WTC11 (cell line): ENCODE measurements around the gene UIMC1. TPM values are rescaled to one million over a fixed set of nuclear protein-coding genes. Genes with fewer than 3 reads are reported as not detected.

Experiments
- ATAC-seq: fragments of 200-7000 bp; cut with Tn5 transposase; 2 replicates; pipeline ENCODE4 v1.10.0; 2021; ENCODE audit warnings: mild to moderate bottlenecking, moderate library complexity
- CTCF ChIA-PET: fragments of 300-600 bp; sonication (Branson Sonifier 250); formaldehyde crosslinking; loops from one replicate; lab custom pipeline; 2021; ENCODE audit warnings: antibody characterized with exemption; lab: Charles Lee
- POLR2A ChIA-PET: fragments of 350-600 bp; sonication (Branson Sonifier 250); formaldehyde crosslinking; loops from one replicate; lab custom pipeline; 2021; ENCODE audit warnings: antibody characterized with exemption; lab: Charles Lee
- DNase-seq: peaks from one replicate; pipeline ENCODE4 v3.0.0; 2021; ENCODE audit warnings: low spot score
- H3K27ac Mint-ChIP-seq: 2 replicates; pipeline ENCODE4 v1.8.0; 2021; ENCODE audit warnings: mixed read lengths
- H3K27me3 Mint-ChIP-seq: 2 replicates; pipeline ENCODE4 v1.8.0; 2021; ENCODE audit warnings: low read depth, mild to moderate bottlenecking, moderate library complexity, mixed read lengths
- H3K36me3 Mint-ChIP-seq: 2 replicates; pipeline ENCODE4 v1.8.0; 2021; ENCODE audit warnings: mixed read lengths
- H3K4me1 Mint-ChIP-seq: 2 replicates; pipeline ENCODE4 v1.8.0; 2022; ENCODE audit warnings: mixed read lengths
- H3K4me3 Mint-ChIP-seq: 2 replicates; pipeline ENCODE4 v1.8.0; 2021; ENCODE audit warnings: mild to moderate bottlenecking, moderate library complexity, mixed read lengths
- H3K9me3 Mint-ChIP-seq: 2 replicates; pipeline ENCODE4 v1.8.0; 2021; ENCODE audit warnings: mixed read lengths
- ELF4 ChIP-seq: sonication (generic); formaldehyde crosslinking; IDR thresholded peaks from 2 replicates; pipeline ENCODE4 v1.8.1; 2022; ENCODE audit warnings: low read depth, mild to moderate bottlenecking, moderate library complexity, missing genetic modification reagents
- FOXJ3 ChIP-seq: sonication (generic); formaldehyde crosslinking; IDR thresholded peaks from 2 replicates; pipeline ENCODE4 v1.9.0; 2021; ENCODE audit warnings: missing genetic modification reagents, mild to moderate bottlenecking, borderline replicate concordance
- FOXK1 ChIP-seq: sonication (generic); formaldehyde crosslinking; IDR thresholded peaks from 2 replicates; pipeline ENCODE4 v1.8.0; 2022; ENCODE audit warnings: mild to moderate bottlenecking, moderate library complexity, missing genetic modification reagents
- GTF2I ChIP-seq: fragments of 250-450 bp; sonication (Bioruptor Pico); conservative IDR thresholded peaks from 2 replicates; pipeline ENCODE4 v1.4.0; 2021; ENCODE audit warnings: mild to moderate bottlenecking
- JAZF1 ChIP-seq: fragments of 250-450 bp; sonication (Bioruptor Pico); IDR thresholded peaks from 2 replicates; pipeline ENCODE4 v1.9.0; 2021; ENCODE audit warnings: moderate library complexity, mild to moderate bottlenecking, inconsistent platforms
- JUN ChIP-seq: sonication (generic); formaldehyde crosslinking; IDR thresholded peaks from 2 replicates; pipeline ENCODE4 v1.8.0; 2023; ENCODE audit warnings: mild to moderate bottlenecking, missing genetic modification reagents
- MXD4 ChIP-seq: fragments of 250-450 bp; sonication (Bioruptor Pico); IDR thresholded peaks from 2 replicates; pipeline ENCODE4 v1.8.0; 2021; ENCODE audit warnings: mild to moderate bottlenecking, moderate library complexity, borderline replicate concordance
- NFE2L1 ChIP-seq: sonication (generic); formaldehyde crosslinking; IDR thresholded peaks from 2 replicates; pipeline ENCODE4 v1.8.1; 2023; ENCODE audit warnings: missing genetic modification reagents
- NFYB ChIP-seq: sonication (generic); formaldehyde crosslinking; conservative IDR thresholded peaks from 2 replicates; pipeline ENCODE4 v1.8.0; 2022; ENCODE audit warnings: low read depth, missing genetic modification reagents
- NR2C2 ChIP-seq: sonication (generic); formaldehyde crosslinking; IDR thresholded peaks from 2 replicates; pipeline ENCODE4 v1.8.0; 2022; ENCODE audit warnings: mild to moderate bottlenecking, missing genetic modification reagents
- NR3C1 ChIP-seq: sonication (generic); formaldehyde crosslinking; conservative IDR thresholded peaks from 2 replicates; pipeline ENCODE4 v1.8.1; 2023; ENCODE audit warnings: low read depth, mild to moderate bottlenecking, missing genetic modification reagents
- PRRX2 ChIP-seq: fragments of 250-450 bp; sonication (Bioruptor Pico); IDR thresholded peaks from 2 replicates; pipeline ENCODE4 v1.8.0; 2021; ENCODE audit warnings: mild to moderate bottlenecking
- RORB ChIP-seq: fragments of 250-450 bp; sonication (Bioruptor Pico); IDR thresholded peaks from 2 replicates; pipeline ENCODE4 v1.9.0; 2021; ENCODE audit warnings: mild to moderate bottlenecking
- SMAD3 ChIP-seq: sonication (generic); formaldehyde crosslinking; IDR thresholded peaks from 2 replicates; pipeline ENCODE4 v1.8.0; 2022; ENCODE audit warnings: missing genetic modification reagents, mild to moderate bottlenecking, borderline replicate concordance
- SMAD4 ChIP-seq: sonication (generic); formaldehyde crosslinking; IDR thresholded peaks from 2 replicates; pipeline ENCODE4 v1.8.0; 2022; ENCODE audit warnings: mild to moderate bottlenecking, missing genetic modification reagents
- SOX15 ChIP-seq: fragments of 250-450 bp; sonication (Bioruptor Pico); IDR thresholded peaks from 2 replicates; pipeline ENCODE4 v1.9.0; 2021; ENCODE audit warnings: mild to moderate bottlenecking
- TCF7 ChIP-seq: sonication (generic); formaldehyde crosslinking; IDR thresholded peaks from 2 replicates; pipeline ENCODE4 v1.8.0; 2022; ENCODE audit warnings: mild to moderate bottlenecking, low read depth, missing genetic modification reagents, moderate library complexity
- TP53 ChIP-seq: sonication (generic); formaldehyde crosslinking; IDR thresholded peaks from 2 replicates; pipeline ENCODE4 v1.8.1; 2023; ENCODE audit warnings: mild to moderate bottlenecking, missing genetic modification reagents
- USF1 ChIP-seq: sonication (generic); formaldehyde crosslinking; IDR thresholded peaks from 2 replicates; pipeline ENCODE4 v1.8.0; 2022; ENCODE audit warnings: mild to moderate bottlenecking, missing genetic modification reagents
- ZNF121 ChIP-seq: sonication (generic); formaldehyde crosslinking; IDR thresholded peaks from 2 replicates; pipeline ENCODE4 v1.8.0; 2023; ENCODE audit warnings: missing genetic modification reagents
- ZNF219 ChIP-seq: sonication (generic); formaldehyde crosslinking; IDR thresholded peaks from 2 replicates; pipeline ENCODE4 v1.8.0; 2023; ENCODE audit warnings: missing genetic modification reagents, mild to moderate bottlenecking, borderline replicate concordance
- ZNF232 ChIP-seq: sonication (generic); formaldehyde crosslinking; IDR thresholded peaks from 2 replicates; pipeline ENCODE4 v1.8.0; 2022; ENCODE audit warnings: mild to moderate bottlenecking, missing genetic modification reagents
- ZNF317 ChIP-seq: sonication (generic); formaldehyde crosslinking; IDR thresholded peaks from 2 replicates; pipeline ENCODE4 v1.8.1; 2023; ENCODE audit warnings: low read depth, mild to moderate bottlenecking, moderate library complexity, missing genetic modification reagents, borderline replicate concordance
- ZNF416 ChIP-seq: fragments of 250-450 bp; sonication (Bioruptor Pico); IDR thresholded peaks from 2 replicates; pipeline ENCODE4 v1.9.0; 2021; ENCODE audit warnings: mild to moderate bottlenecking, inconsistent platforms
- total RNA-seq: library from RNA; stranded (reverse); gene quantifications from 3 replicates; pipeline ENCODE4 v1.2.3, GENCODE V29; 2021
- TF ChIP-seq, protein P1 (sequence below): sonication (generic); formaldehyde crosslinking; IDR thresholded peaks from 2 replicates; pipeline ENCODE4 v1.8.0; 2023; ENCODE audit warnings: mild to moderate bottlenecking, missing genetic modification reagents
- TF ChIP-seq, protein P2 (sequence below): fragments of 200-600 bp; IDR thresholded peaks from 2 replicates; pipeline ENCODE4 v1.8.0; 2022; ENCODE audit warnings: antibody characterized with exemption
- TF ChIP-seq, protein P3 (sequence below): sonication (generic); formaldehyde crosslinking; IDR thresholded peaks from 2 replicates; pipeline ENCODE4 v1.8.0; 2022; ENCODE audit warnings: mild to moderate bottlenecking, missing genetic modification reagents

UIMC1 gene
- total RNA-seq, 1 experiment from 2014 or later = 48.0 TPM

DNA sequence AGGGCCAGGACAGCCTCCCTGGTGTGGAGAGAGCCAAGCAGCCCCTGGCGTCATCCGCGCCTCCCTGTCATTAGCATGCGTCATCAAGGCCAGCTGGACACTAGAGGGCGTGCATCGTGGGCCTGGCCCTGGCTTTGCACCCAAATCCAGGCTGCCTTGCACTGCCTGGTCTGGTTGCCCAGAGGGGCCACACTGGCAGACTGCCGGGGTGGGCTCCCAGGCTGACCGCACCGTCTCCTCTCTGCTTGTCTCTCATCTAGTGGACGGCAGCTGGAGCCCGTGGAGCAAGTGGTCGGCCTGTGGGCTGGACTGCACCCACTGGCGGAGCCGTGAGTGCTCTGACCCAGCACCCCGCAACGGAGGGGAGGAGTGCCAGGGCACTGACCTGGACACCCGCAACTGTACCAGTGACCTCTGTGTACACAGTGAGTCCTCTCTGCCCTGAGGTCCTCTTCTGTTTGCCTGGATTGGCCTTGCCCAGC, 136.4 kb downstream of the UIMC1 start:
- POLR2A ChIA-PET = interaction anchor here (0.6 kb wide), 1 partner anchor 96 kb away, joined by 3 read pairs; no protein-coding TSS in a partner anchor
- CTCF ChIA-PET = interaction anchor here (0.6 to 1.9 kb wide), 12 partner anchors 9 to 216 kb away, joined by 3 to 12 read pairs (median 4); partner anchors contain the start of gene FGFR4
- Mint-ChIP-seq H3K4me3 (no peak overlapping the region), H3K9me3 (no peaks in the 10 kb centered on the region), H3K4me1 (peaks cover 19% of the 10 kb centered on the region), H3K27me3 (no peaks in the 10 kb centered on the region; the same call in 1 of the 2 replicates), H3K36me3 (no peaks in the 10 kb centered on the region), H3K27ac (peak overlapping the region; percentile 76; the same call in 1 of the 2 replicates)
- peak; percentile 83 for DNase-seq
- peak; percentile 86 for ATAC-seq
- TF ChIP-seq, protein P1, sequence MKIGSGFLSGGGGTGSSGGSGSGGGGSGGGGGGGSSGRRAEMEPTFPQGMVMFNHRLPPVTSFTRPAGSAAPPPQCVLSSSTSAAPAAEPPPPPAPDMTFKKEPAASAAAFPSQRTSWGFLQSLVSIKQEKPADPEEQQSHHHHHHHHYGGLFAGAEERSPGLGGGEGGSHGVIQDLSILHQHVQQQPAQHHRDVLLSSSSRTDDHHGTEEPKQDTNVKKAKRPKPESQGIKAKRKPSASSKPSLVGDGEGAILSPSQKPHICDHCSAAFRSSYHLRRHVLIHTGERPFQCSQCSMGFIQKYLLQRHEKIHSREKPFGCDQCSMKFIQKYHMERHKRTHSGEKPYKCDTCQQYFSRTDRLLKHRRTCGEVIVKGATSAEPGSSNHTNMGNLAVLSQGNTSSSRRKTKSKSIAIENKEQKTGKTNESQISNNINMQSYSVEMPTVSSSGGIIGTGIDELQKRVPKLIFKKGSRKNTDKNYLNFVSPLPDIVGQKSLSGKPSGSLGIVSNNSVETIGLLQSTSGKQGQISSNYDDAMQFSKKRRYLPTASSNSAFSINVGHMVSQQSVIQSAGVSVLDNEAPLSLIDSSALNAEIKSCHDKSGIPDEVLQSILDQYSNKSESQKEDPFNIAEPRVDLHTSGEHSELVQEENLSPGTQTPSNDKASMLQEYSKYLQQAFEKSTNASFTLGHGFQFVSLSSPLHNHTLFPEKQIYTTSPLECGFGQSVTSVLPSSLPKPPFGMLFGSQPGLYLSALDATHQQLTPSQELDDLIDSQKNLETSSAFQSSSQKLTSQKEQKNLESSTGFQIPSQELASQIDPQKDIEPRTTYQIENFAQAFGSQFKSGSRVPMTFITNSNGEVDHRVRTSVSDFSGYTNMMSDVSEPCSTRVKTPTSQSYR (CRISPR knock-in tag) = no peak
- TF ChIP-seq NR2C2 (CRISPR knock-in tag) (no peak), PRRX2 (CRISPR knock-in tag) (no peak), ZNF121 (CRISPR knock-in tag) (0 out of 2 replicates have a peak, but pooled peaks have one; percentile 2)
- TF ChIP-seq, protein P2, sequence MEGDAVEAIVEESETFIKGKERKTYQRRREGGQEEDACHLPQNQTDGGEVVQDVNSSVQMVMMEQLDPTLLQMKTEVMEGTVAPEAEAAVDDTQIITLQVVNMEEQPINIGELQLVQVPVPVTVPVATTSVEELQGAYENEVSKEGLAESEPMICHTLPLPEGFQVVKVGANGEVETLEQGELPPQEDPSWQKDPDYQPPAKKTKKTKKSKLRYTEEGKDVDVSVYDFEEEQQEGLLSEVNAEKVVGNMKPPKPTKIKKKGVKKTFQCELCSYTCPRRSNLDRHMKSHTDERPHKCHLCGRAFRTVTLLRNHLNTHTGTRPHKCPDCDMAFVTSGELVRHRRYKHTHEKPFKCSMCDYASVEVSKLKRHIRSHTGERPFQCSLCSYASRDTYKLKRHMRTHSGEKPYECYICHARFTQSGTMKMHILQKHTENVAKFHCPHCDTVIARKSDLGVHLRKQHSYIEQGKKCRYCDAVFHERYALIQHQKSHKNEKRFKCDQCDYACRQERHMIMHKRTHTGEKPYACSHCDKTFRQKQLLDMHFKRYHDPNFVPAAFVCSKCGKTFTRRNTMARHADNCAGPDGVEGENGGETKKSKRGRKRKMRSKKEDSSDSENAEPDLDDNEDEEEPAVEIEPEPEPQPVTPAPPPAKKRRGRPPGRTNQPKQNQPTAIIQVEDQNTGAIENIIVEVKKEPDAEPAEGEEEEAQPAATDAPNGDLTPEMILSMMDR = peak; percentile 34; the same call in 1 of the 2 replicates

- ATAC-seq (peak; percentile 7; the same call in 1 of the 2 replicates), DNase-seq (no peak)
- Mint-ChIP-seq H3K36me3 (no peaks in the 10 kb centered on the region), H3K27ac (peak overlapping the region; percentile 76; the same call in 1 of the 2 replicates), H3K4me3 (no peak overlapping the region), H3K27me3 (no peaks in the 10 kb centered on the region; the same call in 1 of the 2 replicates), H3K4me1 (peaks cover 19% of the 10 kb centered on the region), H3K9me3 (no peaks in the 10 kb centered on the region)
- TF ChIP-seq ZNF232 = no peak
- no peak for TF ChIP-seq SOX15 (CRISPR knock-in tag)
- no peak for TF ChIP-seq SMAD4
- no peak for TF ChIP-seq NFE2L1 (CRISPR knock-in tag)
- no peak for TF ChIP-seq ZNF416 (CRISPR knock-in tag)
- TF ChIP-seq TP53 (CRISPR knock-in tag) = no peak
- no peak for TF ChIP-seq TCF7 (CRISPR knock-in tag)
- TF ChIP-seq JAZF1 = no peak
- TF ChIP-seq SMAD3 (CRISPR knock-in tag) = no peak
- TF ChIP-seq RORB (CRISPR knock-in tag) = no peak
- TF ChIP-seq ZNF219 (CRISPR knock-in tag) = no peak
- TF ChIP-seq ZNF317 (CRISPR knock-in tag) = no peak
- no peak for TF ChIP-seq NFYB (CRISPR knock-in tag)
- CTCF ChIA-PET = interaction anchor here (0.6 to 1.9 kb wide), 12 partner anchors 10 to 217 kb away, joined by 3 to 12 read pairs (median 4); partner anchors contain the start of gene FGFR4
- POLR2A ChIA-PET = no interaction called here
These were observed 137.0 kb downstream of the UIMC1 start for GRCh38 chr5:176869501-176870109.

GRCh38 chr5:176868731-176869130, 137.8 kb downstream of the UIMC1 start:
- no peak overlapping the region for H3K4me3 Mint-ChIP-seq
- CTCF ChIA-PET = no interaction called here
- ATAC-seq (no peak), DNase-seq (no peak)
- peak overlapping the region; percentile 51; the same call in 1 of the 2 replicates for H3K27ac Mint-ChIP-seq
- peaks cover 23% of the 10 kb centered on the region for H3K4me1 Mint-ChIP-seq
- no peaks in the 10 kb centered on the region for H3K36me3 Mint-ChIP-seq
- no peaks in the 10 kb centered on the region; the same call in 1 of the 2 replicates for H3K27me3 Mint-ChIP-seq
- H3K9me3 Mint-ChIP-seq = no peaks in the 10 kb centered on the region
- POLR2A ChIA-PET = no interaction called here
- TF ChIP-seq NR3C1 (CRISPR knock-in tag) = no peak
- TF ChIP-seq MXD4 = no peak
- no peak for TF ChIP-seq USF1
- no peak for TF ChIP-seq NFYB (CRISPR knock-in tag)
- no peak for TF ChIP-seq FOXJ3 (CRISPR knock-in tag)
- no peak for TF ChIP-seq ZNF416 (CRISPR knock-in tag)
- TF ChIP-seq FOXK1 (CRISPR knock-in tag) = no peak
- TF ChIP-seq, protein P3, sequence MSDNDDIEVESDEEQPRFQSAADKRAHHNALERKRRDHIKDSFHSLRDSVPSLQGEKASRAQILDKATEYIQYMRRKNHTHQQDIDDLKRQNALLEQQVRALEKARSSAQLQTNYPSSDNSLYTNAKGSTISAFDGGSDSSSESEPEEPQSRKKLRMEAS (CRISPR knock-in tag) = no peak
- no peak for TF ChIP-seq GTF2I
- TF ChIP-seq JUN (CRISPR knock-in tag) = no peak
- no peak for TF ChIP-seq ELF4 (CRISPR knock-in tag)
- no peak for TF ChIP-seq NR2C2 (CRISPR knock-in tag)
